Measurements from ENCODE around the gene AMBP.
"Not testable (repeated sequence)": the region's sequence is repeated elsewhere in the genome, so short reads cannot be mapped to it uniquely, and the experiment has no call there.

Gene AMBP

GRCh38 chr9:114091711-114092110, 13.6 kb upstream of the AMBP start:
- DNase-seq = no peak

GRCh38 chr9:114090798-114091197, 12.7 kb upstream of the AMBP start:
- no peak for DNase-seq

GRCh38 chr9:114089206-114089840, 11.2 kb upstream of the AMBP start:
- no peak for DNase-seq

GRCh38 chr9:114088571-114089170, 10.6 kb upstream of the AMBP start:
- DNase-seq = no peak

- DNase-seq = no peak
Observed at GRCh38 chr9:114087721-114088120, 9.6 kb upstream of the AMBP start.

- no peak for DNase-seq
Observed at GRCh38 chr9:114086607-114087006, 8.5 kb upstream of the AMBP start.

- DNase-seq = no peak
Observed at GRCh38 chr9:114086009-114086408, 7.9 kb upstream of the AMBP start.

GRCh38 chr9:114085387-114085789, 7.3 kb upstream of the AMBP start:
- DNase-seq = no peak

GRCh38 chr9:114084282-114085073, 6.4 kb upstream of the AMBP start:
- DNase-seq = no peak

- DNase-seq = no peak
Observed at GRCh38 chr9:114083666-114084065, 5.6 kb upstream of the AMBP start.

GRCh38 chr9:114082763-114083412, 4.8 kb upstream of the AMBP start:
- DNase-seq = not testable (repeated sequence)

GRCh38 chr9:114082017-114082762, 4.1 kb upstream of the AMBP start:
- peak; percentile 20 for DNase-seq

GRCh38 chr9:114081441-114082016, 3.4 kb upstream of the AMBP start:
- no peak for DNase-seq

- no peak for DNase-seq
Observed at GRCh38 chr9:114080773-114081440, 2.8 kb upstream of the AMBP start.

GRCh38 chr9:114080195-114080772, 2.2 kb upstream of the AMBP start:
- no peak for DNase-seq

GRCh38 chr9:114078781-114079156, 669 bp upstream of the AMBP start:
- no peak for DNase-seq

GRCh38 chr9:114077162-114077837, 800 bp downstream of the AMBP start:
- no peak for DNase-seq

GRCh38 chr9:114076237-114077161, 1.6 kb downstream of the AMBP start:
- DNase-seq = no peak

- no peak for DNase-seq
Observed at GRCh38 chr9:114075602-114076001, 2.5 kb downstream of the AMBP start.

All from NCI-H2107 (cell line).